Measurements from ENCODE around the gene ZNF853. TPM values are rescaled to one million over a fixed set of nuclear protein-coding genes. Genes with fewer than 3 reads are reported as not detected.

Gene ZNF853
- total and polyA plus RNA-seq, 2 donors (not counting 3 experiments of a cell fraction or from before 2014, with no cell fraction given), result 0.47 to 0.58 TPM

DNA sequence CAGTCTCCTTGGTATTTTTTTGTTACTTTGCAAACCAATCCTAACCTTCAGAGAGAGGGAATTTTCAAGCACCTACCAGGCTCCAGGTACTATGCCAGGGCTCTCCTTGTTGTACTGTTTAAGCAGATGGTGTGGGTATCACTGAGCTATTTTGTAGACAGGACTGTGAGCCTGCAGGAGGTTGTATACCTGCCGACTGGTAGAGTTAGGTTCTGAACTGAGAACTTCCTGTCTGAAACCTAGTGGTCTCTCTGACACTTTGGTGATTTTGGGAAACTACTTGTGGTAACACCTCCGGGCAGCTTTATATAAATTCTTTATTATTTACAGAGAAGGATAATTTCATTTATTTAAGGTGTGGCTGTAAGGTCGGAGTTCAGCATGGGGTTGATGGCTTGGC, 4.6 kb downstream of the ZNF853 start:
- no peaks in the 10 kb centered on the region for H3K9me1 ChIP-seq (replicated peaks; ENCODE audit: control insufficient read depth, extremely low read depth, insufficient read depth, low read length)
- POLR2A ChIA-PET, result no interaction called here
- no TSS peak for BruUV-seq (replicated peaks)
- no peaks in the 10 kb centered on the region for H3K36me3 ChIP-seq (ENCODE audit: control insufficient read depth in 2 of 2, extremely low read depth in 1 of 2, insufficient read depth in 2 of 2, low read length in 2 of 2)
- no peaks in the 10 kb centered on the region for H4K20me1 ChIP-seq (replicated peaks; ENCODE audit: control insufficient read depth, extremely low read depth, insufficient read depth, low read length)
- CTCF ChIA-PET, result no interaction called here
- no peak overlapping the region for H3K27ac ChIP-seq (ENCODE audit: insufficient read depth, low read depth, low read length)
- FAIRE-seq, result no peak
- H3K9me3 ChIP-seq (replicated peaks; ENCODE audit: control insufficient read depth, insufficient read depth, low read length), result no peaks in the 10 kb centered on the region
- H3K4me2 ChIP-seq (ENCODE audit: insufficient read depth, low read length), result no peak overlapping the region
- H3K4me1 ChIP-seq (ENCODE audit: control insufficient read depth, extremely low read depth, insufficient read depth, low read length), result no peaks in the 10 kb centered on the region
- no peaks in the 10 kb centered on the region for H3K79me2 ChIP-seq (ENCODE audit: control insufficient read depth, insufficient read depth, low read length)
- dilution Hi-C loops (cut with MboI; ENCODE audit: extremely low pct_ligation_motif_present, low sequenced_read_pairs) (no loop called here), intact Hi-C loops (cut with micrococcal nuclease) (no loop called here)
- no peak overlapping the region for H2AFZ ChIP-seq (ENCODE audit: low read depth, low read length)
- no peak overlapping the region for H3K9ac ChIP-seq (replicated peaks; ENCODE audit: extremely low read depth, insufficient read depth, low read length)
- TF ChIP-seq MYC (IDR thresholded peaks at IDR 0.05; ENCODE audit: low read depth, low read length) (no peak), GATA2 (IDR thresholded peaks at IDR 0.05; ENCODE audit: insufficient read depth, insufficient read length, low read depth, low read length) (no peak)
- TF ChIP-seq, protein P1, sequence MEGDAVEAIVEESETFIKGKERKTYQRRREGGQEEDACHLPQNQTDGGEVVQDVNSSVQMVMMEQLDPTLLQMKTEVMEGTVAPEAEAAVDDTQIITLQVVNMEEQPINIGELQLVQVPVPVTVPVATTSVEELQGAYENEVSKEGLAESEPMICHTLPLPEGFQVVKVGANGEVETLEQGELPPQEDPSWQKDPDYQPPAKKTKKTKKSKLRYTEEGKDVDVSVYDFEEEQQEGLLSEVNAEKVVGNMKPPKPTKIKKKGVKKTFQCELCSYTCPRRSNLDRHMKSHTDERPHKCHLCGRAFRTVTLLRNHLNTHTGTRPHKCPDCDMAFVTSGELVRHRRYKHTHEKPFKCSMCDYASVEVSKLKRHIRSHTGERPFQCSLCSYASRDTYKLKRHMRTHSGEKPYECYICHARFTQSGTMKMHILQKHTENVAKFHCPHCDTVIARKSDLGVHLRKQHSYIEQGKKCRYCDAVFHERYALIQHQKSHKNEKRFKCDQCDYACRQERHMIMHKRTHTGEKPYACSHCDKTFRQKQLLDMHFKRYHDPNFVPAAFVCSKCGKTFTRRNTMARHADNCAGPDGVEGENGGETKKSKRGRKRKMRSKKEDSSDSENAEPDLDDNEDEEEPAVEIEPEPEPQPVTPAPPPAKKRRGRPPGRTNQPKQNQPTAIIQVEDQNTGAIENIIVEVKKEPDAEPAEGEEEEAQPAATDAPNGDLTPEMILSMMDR (IDR thresholded peaks at IDR 0.05; ENCODE audit: extremely low read depth in 1 of 2, insufficient read depth in 1 of 2, low read depth in 1 of 2, low read length in 2 of 2), result no peak
- no peak overlapping the region for H3K4me3 ChIP-seq (replicated peaks in 1 of 3; ENCODE audit: insufficient read depth in 1 of 3, low read depth in 1 of 3, low read length in 3 of 3)
- DNase-seq (ENCODE audit: low read depth, low spot score), result no peak
- peaks cover 11 to 14% of the 10 kb centered on the region in 2 experiments for H3K27me3 ChIP-seq (ENCODE audit: control insufficient read depth in 2 of 2, insufficient read depth in 2 of 2, low read length in 2 of 2)

DNA sequence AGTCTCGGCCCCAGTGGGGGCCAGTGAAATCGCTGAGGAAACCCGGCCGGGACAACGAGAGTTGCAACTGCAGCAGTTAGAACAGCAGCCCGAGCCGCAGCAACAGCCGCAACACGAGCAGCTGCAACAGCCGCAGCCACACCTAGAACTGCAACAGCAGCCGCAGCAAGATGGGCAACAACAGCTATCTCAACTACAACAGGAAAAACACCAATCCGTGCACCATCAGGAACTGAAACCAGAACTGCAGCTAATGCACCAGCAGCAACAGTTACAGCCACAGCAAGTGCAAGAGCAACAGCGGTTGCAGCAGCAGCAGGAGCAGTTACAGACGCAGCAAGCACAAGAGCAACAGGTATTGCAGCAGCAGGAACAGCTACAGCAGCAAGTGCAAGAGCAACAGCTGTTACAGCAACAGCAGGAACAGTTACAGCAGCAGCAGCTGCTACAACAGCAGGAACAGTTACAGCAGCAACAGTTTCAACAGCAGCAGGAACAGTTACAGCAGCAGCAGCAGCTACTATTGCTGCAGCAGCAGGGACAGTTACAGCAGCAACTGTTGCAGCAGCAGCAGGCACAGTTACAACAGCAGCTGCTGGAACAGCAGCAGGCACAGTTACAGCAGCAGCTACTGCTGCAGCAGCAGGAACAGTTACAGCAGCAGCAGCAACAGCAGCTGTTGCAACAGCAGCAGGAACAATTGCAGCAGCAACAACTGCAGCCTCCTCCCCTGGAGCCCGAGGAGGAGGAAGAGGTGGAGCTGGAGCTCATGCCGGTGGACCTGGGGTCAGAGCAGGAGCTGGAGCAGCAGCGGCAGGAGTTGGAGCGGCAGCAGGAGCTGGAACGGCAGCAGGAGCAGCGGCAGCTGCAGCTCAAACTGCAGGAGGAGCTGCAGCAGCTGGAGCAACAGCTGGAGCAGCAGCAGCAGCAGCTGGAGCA, 6.1 kb downstream of the ZNF853 start:
- no peaks in the 10 kb centered on the region for H3K9me3 ChIP-seq (replicated peaks; ENCODE audit: control insufficient read depth, insufficient read depth, low read length)
- no peak overlapping the region for H3K4me2 ChIP-seq (ENCODE audit: insufficient read depth, low read length)
- H3K79me2 ChIP-seq (ENCODE audit: control insufficient read depth, insufficient read depth, low read length), result no peaks in the 10 kb centered on the region
- H2AFZ ChIP-seq (ENCODE audit: low read depth, low read length), result no peak overlapping the region
- TF ChIP-seq, protein P1 (IDR thresholded peaks at IDR 0.05; ENCODE audit: extremely low read depth in 1 of 2, insufficient read depth in 1 of 2, low read depth in 1 of 2, low read length in 2 of 2), result no peak
- TF ChIP-seq FOS (IDR thresholded peaks at IDR 0.05; ENCODE audit: borderline replicate concordance, insufficient read depth, low read length) (no peak), POLR2A (IDR thresholded peaks at IDR 0.05; ENCODE audit: low read depth, low read length) (no peak), POLR2AphosphoS5 (IDR thresholded peaks at IDR 0.05; ENCODE audit: insufficient read depth, low read depth, low read length) (no peak), MYC (IDR thresholded peaks at IDR 0.05; ENCODE audit: low read depth, low read length) (no peak), JUN (IDR thresholded peaks at IDR 0.05; ENCODE audit: borderline replicate concordance, insufficient read depth, insufficient read length, low read depth) (no peak), EZH2 (IDR thresholded peaks at IDR 0.05; ENCODE audit: borderline replicate concordance, low read depth, low read length, severe bottlenecking) (no peak), GATA2 (IDR thresholded peaks at IDR 0.05; ENCODE audit: insufficient read depth, insufficient read length, low read depth, low read length) (no peak)
- TF ChIP-seq, protein P2, sequence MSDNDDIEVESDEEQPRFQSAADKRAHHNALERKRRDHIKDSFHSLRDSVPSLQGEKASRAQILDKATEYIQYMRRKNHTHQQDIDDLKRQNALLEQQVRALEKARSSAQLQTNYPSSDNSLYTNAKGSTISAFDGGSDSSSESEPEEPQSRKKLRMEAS (IDR thresholded peaks at IDR 0.05; ENCODE audit: insufficient read depth, insufficient read length), result no peak
- no peaks in the 10 kb centered on the region for H4K20me1 ChIP-seq (replicated peaks; ENCODE audit: control insufficient read depth, extremely low read depth, insufficient read depth, low read length)
- no peaks in the 10 kb centered on the region for H3K4me1 ChIP-seq (ENCODE audit: control insufficient read depth, extremely low read depth, insufficient read depth, low read length)
- peaks cover 4% of the 10 kb centered on the region in 2 experiments for H3K27me3 ChIP-seq (ENCODE audit: control insufficient read depth in 2 of 2, insufficient read depth in 2 of 2, low read length in 2 of 2)
- dilution Hi-C loops (cut with MboI; ENCODE audit: extremely low pct_ligation_motif_present, low sequenced_read_pairs) (no loop called here), intact Hi-C loops (cut with micrococcal nuclease) (no loop called here)
- DNase-seq (ENCODE audit: low read depth, low spot score), result no peak
- no peak overlapping the region for H3K4me3 ChIP-seq (replicated peaks in 1 of 3; ENCODE audit: insufficient read depth in 1 of 3, low read depth in 1 of 3, low read length in 3 of 3)
- no peak overlapping the region for H3K9ac ChIP-seq (replicated peaks; ENCODE audit: extremely low read depth, insufficient read depth, low read length)
- CTCF ChIA-PET, result interaction anchor here (1.4 to 1.7 kb wide), 3 partner anchors 9 to 63 kb away, joined by 3 to 5 read pairs (median 4); no protein-coding TSS in a partner anchor
- POLR2A ChIA-PET, result no interaction called here
- H3K36me3 ChIP-seq (ENCODE audit: control insufficient read depth in 2 of 2, extremely low read depth in 1 of 2, insufficient read depth in 2 of 2, low read length in 2 of 2), result no peaks in the 10 kb centered on the region
- no peak for FAIRE-seq
- BruUV-seq (replicated peaks), result no TSS peak
- H3K9me1 ChIP-seq (replicated peaks; ENCODE audit: control insufficient read depth, extremely low read depth, insufficient read depth, low read length), result no peaks in the 10 kb centered on the region
- H3K27ac ChIP-seq (ENCODE audit: insufficient read depth, low read depth, low read length), result no peak overlapping the region
